Large intestine (tissue), 12 donors: ENCODE measurements around the gene FAM24B. TPM values are rescaled to one million over a fixed set of nuclear protein-coding genes. Genes with fewer than 3 reads are reported as not detected.
A peak's percentile ranks its signal among the peaks of the same experiment; 100 is the strongest.
"Not testable (repeated sequence)": the region's sequence is repeated elsewhere in the genome, so short reads cannot be mapped to it uniquely, and the experiment has no call there.

Source experiments
- DNase-seq, 2 donors: peaks; one replicate each; pipeline versions ENCODE4 v3.0.0 to v3.0.0-alpha.2; 2013
- H3K27ac ChIP-seq: one replicate; pipeline ENCODE4 v1.5.1; 2013; ENCODE audit warnings: low read length
- H3K27me3 ChIP-seq: 2 replicates; pipeline ENCODE4 v1.6.1; 2013; ENCODE audit warnings: low read length; ENCODE audit not compliant: control insufficient read depth, insufficient read depth
- H3K36me3 ChIP-seq: 2 replicates; pipeline ENCODE4 v1.6.1; 2013; ENCODE audit warnings: low read length; ENCODE audit not compliant: control insufficient read depth, insufficient read depth
- H3K4me1 ChIP-seq: one replicate; pipeline ENCODE4 v1.6.1; 2013; ENCODE audit warnings: low read length; ENCODE audit not compliant: control insufficient read depth, insufficient read depth
- H3K4me3 ChIP-seq: one replicate; pipeline ENCODE4 v1.5.1; 2013; ENCODE audit warnings: low read length
- H3K9me3 ChIP-seq: one replicate; pipeline ENCODE4 v1.6.1; 2013; ENCODE audit warnings: mild to moderate bottlenecking, low read depth, low read length, moderate library complexity; ENCODE audit not compliant: control insufficient read depth
- WGBS: methylation state at CpG from one replicate; pipeline ENCODE4 v1.1.5; 2013; ENCODE audit warnings: low lambda C conversion rate; ENCODE audit not compliant: insufficient coverage; 5-methylcytosine and 5-hydroxymethylcytosine counted together
- long read RNA-seq, 11 donors: transcript quantifications; one replicate each; lab custom pipeline, GENCODE V29; 2026
- polyA plus RNA-seq: library from polyadenylated mRNA; unstranded; fragments of 120-200 nt; gene quantifications from one replicate; pipeline ENCODE4 v1.2.1, GENCODE V29; 2013

The FAM24B gene
- 4.1 TPM for polyA plus RNA-seq
- long read RNA-seq, donor 1, result 0 reads
- long read RNA-seq, donor 2, partial matches to known transcripts, result 0 of 2 reads
- long read RNA-seq, donor 2, other reads (novel, unspliced or antisense), result 0 of 2 reads
- long read RNA-seq, donor 3, result 0 reads
- long read RNA-seq, donor 4, result 0 reads
- long read RNA-seq, donor 5, partial matches to known transcripts, result 0 of 3 reads
- long read RNA-seq, donor 5, other reads (novel, unspliced or antisense), result 0 of 3 reads
- long read RNA-seq, donor 6, partial matches to known transcripts, result 0 of 2 reads
- long read RNA-seq, donor 6, other reads (novel, unspliced or antisense), result 0 of 2 reads
- long read RNA-seq, donor 7, partial matches to known transcripts, result 0 of 1 reads
- long read RNA-seq, donor 7, other reads (novel, unspliced or antisense), result 0 of 1 reads
- long read RNA-seq, donor 8, partial matches to known transcripts, result 0 of 4 reads
- long read RNA-seq, donor 8, other reads (novel, unspliced or antisense), result 0 of 4 reads
- long read RNA-seq, donor 9, partial matches to known transcripts, result 0 of 4 reads
- long read RNA-seq, donor 9, other reads (novel, unspliced or antisense), result 0 of 4 reads
- long read RNA-seq, donor 10, partial matches to known transcripts, result 0 of 4 reads
- long read RNA-seq, donor 10, other reads (novel, unspliced or antisense), result 0 of 4 reads
- long read RNA-seq, donor 11, result 0 reads

GRCh38 chr10:122879339-122880273, at the start of gene FAM24B:
TSS of gene FAM24B (minus strand) at chr10:122879581. CDS start at chr10:122850515, 29,066 bp downstream.
- Histone ChIP-seq H3K27ac (no peak within 1 kb of the TSS), H3K4me1 (peaks cover 2% of the 10 kb centered on the region), H3K4me3 (peak within 1 kb of the TSS; percentile 64), H3K9me3 (no peaks in the 10 kb centered on the region), H3K27me3 (no peaks in the 10 kb centered on the region), H3K36me3 (no peaks in the 10 kb centered on the region)
- peak; percentile 96 to 98 for DNase-seq
- WGBS, result no CpG with 5 or more reads among the region's 95 CpGs

GRCh38 chr10:122915700-122916099, 36.3 kb upstream of the FAM24B start:
- Histone ChIP-seq H3K27me3 (no peaks in the 10 kb centered on the region), H3K36me3 (no peaks in the 10 kb centered on the region), H3K9me3 (no peaks in the 10 kb centered on the region), H3K4me3 (no peak overlapping the region), H3K4me1 (no peaks in the 10 kb centered on the region), H3K27ac (no peak overlapping the region)
- DNase-seq, result no peak
- WGBS, result no CpG with 5 or more reads among the region's 2 CpGs

- no peak overlapping the region for H3K27ac ChIP-seq
- H3K36me3 ChIP-seq, result no peaks in the 10 kb centered on the region
- H3K9me3 ChIP-seq, result no peaks in the 10 kb centered on the region
- no peaks in the 10 kb centered on the region for H3K27me3 ChIP-seq
- H3K4me1 ChIP-seq, result no peaks in the 10 kb centered on the region
- no CpG with 5 or more reads among the region's 5 CpGs for WGBS
- DNase-seq, result peak; percentile 34 to 37
- no peak overlapping the region for H3K4me3 ChIP-seq
These were observed 32.6 kb upstream of the FAM24B start for GRCh38 chr10:122911889-122912484.

- Histone ChIP-seq H3K9me3 (no peaks in the 10 kb centered on the region), H3K27me3 (no peaks in the 10 kb centered on the region)
- WGBS, result 60% methylated on average over 1 of the region's 1 CpG
These were observed 30.9 kb upstream of the FAM24B start, which contains the start of gene FAM24A for GRCh38 chr10:122910310-122910709. TSS of gene FAM24A (plus strand) at chr10:122910610. CDS start at chr10:122911635, 1,025 bp downstream.

GRCh38 chr10:122903861-122904260, 24.5 kb upstream of the FAM24B start:
- WGBS, result no CpG with 5 or more reads among the region's 4 CpGs
- DNase-seq, H3K27me3 ChIP-seq, H3K36me3 ChIP-seq, H3K4me3 ChIP-seq, H3K9me3 ChIP-seq, H3K4me1 ChIP-seq, H3K27ac ChIP-seq: not testable (repeated sequence)

More at GRCh38 chr10:122910310-122910709, 30.9 kb upstream of the FAM24B start, which contains the start of gene FAM24A:
- no peaks in the 10 kb centered on the region for H3K36me3 ChIP-seq
- no peak for DNase-seq
- H3K4me3 ChIP-seq, result no peak within 1 kb of the TSS
- no peak within 1 kb of the TSS for H3K27ac ChIP-seq
- H3K4me1 ChIP-seq, result no peaks in the 10 kb centered on the region

- no peaks in the 10 kb centered on the region for H3K36me3 ChIP-seq
- no peaks in the 10 kb centered on the region for H3K27me3 ChIP-seq
- no peak overlapping the region for H3K27ac ChIP-seq
- no peaks in the 10 kb centered on the region for H3K4me1 ChIP-seq
- DNase-seq, result no peak
- WGBS, result 83% methylated on average over 2 of the region's 5 CpGs
- H3K4me3 ChIP-seq, result no peak overlapping the region
- no peaks in the 10 kb centered on the region for H3K9me3 ChIP-seq
These were observed 15.0 kb upstream of the FAM24B start for GRCh38 chr10:122894261-122894944.

- Histone ChIP-seq H3K4me1 (peaks cover 2% of the 10 kb centered on the region), H3K27me3 (no peaks in the 10 kb centered on the region), H3K4me3 (no peak overlapping the region), H3K27ac (no peak overlapping the region), H3K36me3 (no peaks in the 10 kb centered on the region), H3K9me3 (no peaks in the 10 kb centered on the region)
- DNase-seq, result no peak
- WGBS, result no CpG with 5 or more reads among the region's 1 CpG
These were observed 4.8 kb upstream of the FAM24B start for GRCh38 chr10:122884166-122884565.

- Histone ChIP-seq H3K27ac (no peak overlapping the region), H3K4me3 (no peak overlapping the region), H3K36me3 (no peaks in the 10 kb centered on the region), H3K9me3 (no peaks in the 10 kb centered on the region), H3K27me3 (no peaks in the 10 kb centered on the region), H3K4me1 (peaks cover 2% of the 10 kb centered on the region)
- no peak for DNase-seq
These were observed 3.4 kb upstream of the FAM24B start for GRCh38 chr10:122882766-122883165.

GRCh38 chr10:122878799-122879338, 512 bp downstream of the FAM24B start:
- Histone ChIP-seq H3K9me3 (no peaks in the 10 kb centered on the region), H3K4me1 (peaks cover 2% of the 10 kb centered on the region), H3K36me3 (no peaks in the 10 kb centered on the region), H3K27ac (no peak overlapping the region), H3K4me3 (peak overlapping the region; percentile 64), H3K27me3 (no peaks in the 10 kb centered on the region)
- WGBS, result 100% methylated on average over 1 of the region's 14 CpGs
- DNase-seq, result no peak
